ENCODE results near the gene RPS6KA5. TPM values are rescaled to one million over a fixed set of nuclear protein-coding genes. Genes with fewer than 3 reads are reported as not detected.

The RPS6KA5 gene
- total RNA-seq, 1 donor from 2014 or later = 0.65 TPM

DNA sequence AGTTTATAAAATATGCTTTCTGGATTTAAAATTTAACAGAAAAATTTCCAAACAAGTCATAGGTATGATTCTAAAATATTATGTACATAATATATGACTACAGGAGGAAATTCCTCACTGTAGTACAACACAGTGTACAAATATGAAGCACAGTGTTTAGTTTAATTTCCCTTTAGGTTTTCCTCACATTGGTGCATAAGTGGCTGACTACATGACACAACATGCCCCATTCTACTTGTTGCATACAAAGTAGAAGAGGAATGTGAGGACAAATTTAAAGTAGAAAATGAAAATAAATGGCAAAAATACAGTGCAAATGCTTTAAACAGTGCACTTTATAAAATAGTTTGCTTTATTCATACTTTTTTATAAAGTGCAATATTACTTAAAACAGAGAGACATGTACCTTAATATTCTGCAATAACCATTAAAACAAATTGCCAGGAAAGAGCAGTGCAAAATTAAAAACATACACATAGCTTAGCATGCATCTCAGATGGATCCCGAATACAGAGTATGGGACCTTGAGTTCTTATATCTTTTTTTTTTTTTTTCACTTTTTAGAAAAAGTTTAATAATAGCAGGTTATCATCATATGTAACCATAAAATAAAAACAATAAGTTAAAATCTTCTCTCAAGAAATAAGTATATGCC, 189.4 kb downstream of the RPS6KA5 start:
- no peak overlapping the region for H3K4me3 Mint-ChIP-seq (ENCODE audit: unreplicated experiment)
- TF ChIP-seq, protein P1, sequence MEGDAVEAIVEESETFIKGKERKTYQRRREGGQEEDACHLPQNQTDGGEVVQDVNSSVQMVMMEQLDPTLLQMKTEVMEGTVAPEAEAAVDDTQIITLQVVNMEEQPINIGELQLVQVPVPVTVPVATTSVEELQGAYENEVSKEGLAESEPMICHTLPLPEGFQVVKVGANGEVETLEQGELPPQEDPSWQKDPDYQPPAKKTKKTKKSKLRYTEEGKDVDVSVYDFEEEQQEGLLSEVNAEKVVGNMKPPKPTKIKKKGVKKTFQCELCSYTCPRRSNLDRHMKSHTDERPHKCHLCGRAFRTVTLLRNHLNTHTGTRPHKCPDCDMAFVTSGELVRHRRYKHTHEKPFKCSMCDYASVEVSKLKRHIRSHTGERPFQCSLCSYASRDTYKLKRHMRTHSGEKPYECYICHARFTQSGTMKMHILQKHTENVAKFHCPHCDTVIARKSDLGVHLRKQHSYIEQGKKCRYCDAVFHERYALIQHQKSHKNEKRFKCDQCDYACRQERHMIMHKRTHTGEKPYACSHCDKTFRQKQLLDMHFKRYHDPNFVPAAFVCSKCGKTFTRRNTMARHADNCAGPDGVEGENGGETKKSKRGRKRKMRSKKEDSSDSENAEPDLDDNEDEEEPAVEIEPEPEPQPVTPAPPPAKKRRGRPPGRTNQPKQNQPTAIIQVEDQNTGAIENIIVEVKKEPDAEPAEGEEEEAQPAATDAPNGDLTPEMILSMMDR (IDR thresholded peaks at IDR 0.05) = no peak
- peaks cover 8% of the 10 kb centered on the region for H3K4me1 Mint-ChIP-seq (ENCODE audit: low read depth)
- H3K27ac Mint-ChIP-seq (ENCODE audit: unreplicated experiment) = no peak overlapping the region
- DNase-seq (ENCODE audit: low spot score) = no peak
- peaks cover 2% of the 10 kb centered on the region for H3K36me3 Mint-ChIP-seq (ENCODE audit: low read depth)
- H3K27me3 Mint-ChIP-seq (ENCODE audit: low read depth) = no peaks in the 10 kb centered on the region
- H3K9me3 Mint-ChIP-seq (ENCODE audit: low read depth) = no peaks in the 10 kb centered on the region

DNA sequence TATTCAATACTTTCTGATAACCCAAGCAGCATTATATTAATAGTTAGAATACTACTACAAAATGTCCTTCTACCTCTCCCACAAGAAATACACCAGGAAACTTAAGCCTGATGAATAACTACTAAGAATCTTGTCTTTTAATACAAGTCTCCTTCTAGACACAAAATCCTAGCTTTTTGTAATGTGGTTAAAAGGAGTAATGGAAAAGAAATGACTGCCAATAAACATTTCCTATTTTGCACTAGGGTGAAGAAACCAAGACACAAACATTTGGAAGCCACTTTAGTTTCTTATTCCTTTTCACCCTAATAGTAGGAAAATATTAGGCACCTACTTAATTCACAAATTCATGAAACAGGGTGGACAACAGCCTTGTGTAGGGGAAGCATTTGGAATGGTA, 192.9 kb downstream of the RPS6KA5 start:
- Mint-ChIP-seq H3K4me3 (ENCODE audit: unreplicated experiment) (no peak overlapping the region), H3K4me1 (ENCODE audit: low read depth) (peaks cover 8% of the 10 kb centered on the region), H3K9me3 (ENCODE audit: low read depth) (no peaks in the 10 kb centered on the region), H3K36me3 (ENCODE audit: low read depth) (no peaks in the 10 kb centered on the region), H3K27ac (ENCODE audit: unreplicated experiment) (no peak overlapping the region), H3K27me3 (ENCODE audit: low read depth) (no peaks in the 10 kb centered on the region)
- DNase-seq (ENCODE audit: low spot score) = no peak
- TF ChIP-seq, protein P1 (IDR thresholded peaks at IDR 0.05) = no peak

DNA sequence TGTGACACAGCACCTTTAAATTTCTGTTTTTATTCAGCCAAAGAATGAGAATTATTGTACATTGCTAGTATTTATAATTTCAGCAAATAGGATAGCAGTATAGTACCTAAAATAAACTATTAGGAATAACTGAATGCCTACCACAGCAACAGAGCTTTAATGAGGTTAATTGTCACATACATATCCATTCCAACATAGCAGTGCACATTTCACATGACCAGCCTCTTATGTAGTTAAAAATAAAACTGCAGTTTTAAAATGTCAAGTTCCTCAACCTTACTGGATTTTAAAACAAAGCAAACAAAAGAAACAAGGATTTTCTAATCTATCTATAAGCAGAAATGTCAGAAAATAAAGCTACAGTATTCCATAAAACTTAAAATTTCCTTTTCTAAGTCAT, 193.6 kb downstream of the RPS6KA5 start:
- H3K27me3 Mint-ChIP-seq (ENCODE audit: low read depth) = no peaks in the 10 kb centered on the region
- H3K4me1 Mint-ChIP-seq (ENCODE audit: low read depth) = peaks cover 7% of the 10 kb centered on the region
- TF ChIP-seq, protein P1 (IDR thresholded peaks at IDR 0.05) = no peak
- no peak overlapping the region for H3K27ac Mint-ChIP-seq (ENCODE audit: unreplicated experiment)
- no peaks in the 10 kb centered on the region for H3K36me3 Mint-ChIP-seq (ENCODE audit: low read depth)
- no peak for DNase-seq (ENCODE audit: low spot score)
- no peaks in the 10 kb centered on the region for H3K9me3 Mint-ChIP-seq (ENCODE audit: low read depth)
- H3K4me3 Mint-ChIP-seq (ENCODE audit: unreplicated experiment) = no peak overlapping the region

DNA sequence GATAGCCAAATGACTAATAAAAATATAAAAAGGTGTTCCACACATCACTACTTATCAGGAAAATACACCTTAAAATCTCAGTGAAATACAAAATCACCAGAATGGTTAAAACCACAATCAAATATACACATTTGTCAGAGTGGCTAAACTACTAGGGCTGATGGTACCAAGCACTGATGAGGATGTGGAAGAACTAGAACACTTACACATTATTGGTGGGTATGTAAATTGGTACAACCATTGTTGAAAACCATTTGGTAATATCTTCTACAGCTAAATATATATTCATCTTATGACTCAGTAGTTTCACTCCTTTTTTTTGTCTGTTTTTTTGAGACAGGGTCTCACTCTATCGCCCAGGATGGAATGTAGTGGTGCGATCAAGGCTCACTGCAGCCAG, 195.7 kb downstream of the RPS6KA5 start:
- no peaks in the 10 kb centered on the region for H3K4me1 Mint-ChIP-seq (ENCODE audit: low read depth)
- TF ChIP-seq, protein P1 (IDR thresholded peaks at IDR 0.05) = no peak
- no peaks in the 10 kb centered on the region for H3K9me3 Mint-ChIP-seq (ENCODE audit: low read depth)
- no peaks in the 10 kb centered on the region for H3K36me3 Mint-ChIP-seq (ENCODE audit: low read depth)
- no peaks in the 10 kb centered on the region for H3K27me3 Mint-ChIP-seq (ENCODE audit: low read depth)
- H3K4me3 Mint-ChIP-seq (ENCODE audit: unreplicated experiment) = no peak overlapping the region
- H3K27ac Mint-ChIP-seq (ENCODE audit: unreplicated experiment) = no peak overlapping the region
- DNase-seq (ENCODE audit: low spot score) = no peak

DNA sequence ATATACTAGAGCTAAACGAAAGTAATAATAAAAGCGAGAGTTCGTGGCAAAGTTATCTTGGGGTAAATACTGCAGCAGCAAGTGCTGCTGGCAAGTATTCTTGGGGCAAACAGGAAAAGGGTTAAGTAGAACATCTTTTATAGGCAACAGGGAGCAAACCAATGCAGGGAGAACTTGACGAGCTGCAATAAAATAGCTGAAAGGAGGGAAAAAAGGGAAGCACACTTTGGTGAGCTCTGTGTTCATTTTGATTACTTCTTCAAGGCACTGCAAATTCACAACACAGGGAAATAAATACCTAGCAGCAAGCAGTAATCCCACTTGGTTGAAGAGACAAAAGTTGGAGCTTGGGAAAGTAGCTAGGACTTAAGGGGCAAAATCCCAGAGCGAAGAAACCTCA, 201.9 kb downstream of the RPS6KA5 start:
- Mint-ChIP-seq H3K4me1 (ENCODE audit: low read depth) (no peaks in the 10 kb centered on the region), H3K4me3 (ENCODE audit: unreplicated experiment) (no peak overlapping the region), H3K9me3 (ENCODE audit: low read depth) (no peaks in the 10 kb centered on the region), H3K27ac (ENCODE audit: unreplicated experiment) (no peak overlapping the region), H3K36me3 (ENCODE audit: low read depth) (no peaks in the 10 kb centered on the region), H3K27me3 (ENCODE audit: low read depth) (no peaks in the 10 kb centered on the region)
- no peak for DNase-seq (ENCODE audit: low spot score)
- TF ChIP-seq, protein P1 (IDR thresholded peaks at IDR 0.05) = no peak

Data from chondrocyte (in vitro differentiated cells).